Endothelial cell of umbilical vein (primary cell): ENCODE data around the gene ARTN. TPM values are rescaled to one million over a fixed set of nuclear protein-coding genes. Genes with fewer than 3 reads are reported as not detected.

ENCODE experiments used
- BruUV-seq: library from RNA; stranded (reverse); fragments of 400-500 nt; replicated peaks from 2 replicates; lab custom pipeline; 2021; lab: Mats Ljungman, UMichigan
- CTCF ChIA-PET: fragments of 300-600, 350-600 bp; sonication (Branson Sonifier 250); formaldehyde crosslinking; loops from one replicate; lab custom pipeline; 2021; ENCODE audit warnings: antibody characterized with exemption, inconsistent platforms; lab: Charles Lee
- POLR2A ChIA-PET: fragments of 300-600, 350-600 bp; sonication (Branson Sonifier 250); formaldehyde crosslinking; loops from one replicate; lab custom pipeline; 2021; ENCODE audit warnings: antibody characterized with exemption, inconsistent platforms; lab: Charles Lee
- DNase-seq: peaks from one replicate; pipeline ENCODE4 v3.0.0-alpha.2; 2011; ENCODE audit warnings: low read depth, low spot score
- FAIRE-seq: peaks from 2 replicates; lab custom pipeline; 2011; peaks lifted over from hg19 to GRCh38; lab: Jason Lieb, UNC
- H2AFZ ChIP-seq: 2 replicates; pipeline ENCODE4 v1.6.0; 2012; ENCODE audit warnings: low read depth, low read length, control low read depth, inconsistent platforms
- H3K27ac ChIP-seq: 2 replicates; pipeline ENCODE4 v1.5.1; 2011; ENCODE audit warnings: low read depth, mild to moderate bottlenecking, control low read depth, low read length, moderate library complexity; ENCODE audit not compliant: insufficient read depth
- H3K27me3 ChIP-seq, 2 experiments: 2 replicates each; pipeline versions ENCODE4 v1.6.0 to v1.6.1; 2011; ENCODE audit warnings: low read length in 2 of 2, mixed read lengths in 1 of 2; ENCODE audit not compliant: control insufficient read depth in 2 of 2, insufficient read depth in 2 of 2
- H3K36me3 ChIP-seq, 2 experiments: 2 replicates in 1 of 2; 3 replicates in 1 of 2; pipeline ENCODE4 v1.5.1; 2011; ENCODE audit warnings: low read length in 2 of 2, mild to moderate bottlenecking in 1 of 2, moderate library complexity in 1 of 2; ENCODE audit not compliant: control insufficient read depth in 2 of 2, insufficient read depth in 2 of 2; ENCODE audit errors: extremely low read depth in 1 of 2
- H3K4me1 ChIP-seq: 3 replicates; pipeline ENCODE4 v1.5.1; 2011; ENCODE audit warnings: mild to moderate bottlenecking, low read length; ENCODE audit not compliant: control insufficient read depth, insufficient read depth; ENCODE audit errors: extremely low read depth
- H3K4me2 ChIP-seq: 2 replicates; pipeline ENCODE4 v1.6.1; 2011; ENCODE audit warnings: low read length, control low read depth, mixed read lengths; ENCODE audit not compliant: insufficient read depth
- H3K4me3 ChIP-seq, 3 experiments: fragments of 200-600 bp in 1 of 3; sonication (generic), shearing (Covaris generic) in 1 of 3; replicated peaks in 1 of 3; 2 replicates each; pipeline ENCODE4 v1.5.1; 2011 to 2016; ENCODE audit warnings: control low read depth in 3 of 3, low read length in 3 of 3, mild to moderate bottlenecking in 2 of 3, inconsistent platforms in 1 of 3, low read depth in 1 of 3, moderate library complexity in 1 of 3; ENCODE audit not compliant: insufficient read depth in 1 of 3
- H3K79me2 ChIP-seq: 2 replicates; pipeline ENCODE4 v1.6.0; 2012; ENCODE audit warnings: low read length, inconsistent platforms; ENCODE audit not compliant: control insufficient read depth, insufficient read depth
- H3K9ac ChIP-seq: replicated peaks from 2 replicates; pipeline ENCODE3; 2011; ENCODE audit warnings: low read length, control low read depth; ENCODE audit not compliant: insufficient read depth; ENCODE audit errors: extremely low read depth
- H3K9me1 ChIP-seq: replicated peaks from 3 replicates; pipeline ENCODE4 v1.6.0; 2011; ENCODE audit warnings: mild to moderate bottlenecking, low read length; ENCODE audit not compliant: control insufficient read depth, insufficient read depth; ENCODE audit errors: extremely low read depth
- H3K9me3 ChIP-seq: replicated peaks from 2 replicates; pipeline ENCODE4 v1.5.1; 2012; ENCODE audit warnings: low read length, inconsistent platforms; ENCODE audit not compliant: control insufficient read depth, insufficient read depth
- H4K20me1 ChIP-seq: replicated peaks from 2 replicates; pipeline ENCODE3; 2011; ENCODE audit warnings: mild to moderate bottlenecking, low read length; ENCODE audit not compliant: control insufficient read depth, insufficient read depth; ENCODE audit errors: extremely low read depth
- CTCF ChIP-seq, 2 donors: IDR thresholded peaks; 1 replicate in 1 of 2; 2 replicates in 1 of 2; pipeline ENCODE4 v1.5.1; 2011; ENCODE audit warnings: low read length in 2 of 2, mild to moderate bottlenecking in 2 of 2, moderate library complexity in 2 of 2, control low read depth in 1 of 2, inconsistent platforms in 1 of 2, low read depth in 1 of 2; ENCODE audit not compliant: insufficient read depth in 1 of 2; ENCODE audit errors: extremely low read depth in 1 of 2
- EZH2 ChIP-seq: IDR thresholded peaks from 2 replicates; pipeline ENCODE4 v1.6.1; 2012; ENCODE audit warnings: borderline replicate concordance, low read depth, mild to moderate bottlenecking, moderate library complexity, low read length, inconsistent platforms; ENCODE audit not compliant: severe bottlenecking
- FOS ChIP-seq: IDR thresholded peaks from 2 replicates; pipeline ENCODE4 v1.6.1; 2011; ENCODE audit warnings: mild to moderate bottlenecking, low read length, moderate library complexity, borderline replicate concordance; ENCODE audit not compliant: insufficient read depth
- GATA2 ChIP-seq: IDR thresholded peaks from 2 replicates; pipeline ENCODE4 v1.7.0; 2011; ENCODE audit warnings: low read depth, mild to moderate bottlenecking, moderate library complexity, mixed read lengths, low read length; ENCODE audit not compliant: insufficient read length, insufficient read depth
- JUN ChIP-seq: IDR thresholded peaks from 2 replicates; pipeline ENCODE4 v1.6.1; 2011; ENCODE audit warnings: borderline replicate concordance, low read depth; ENCODE audit not compliant: insufficient read length, insufficient read depth
- MYC ChIP-seq: IDR thresholded peaks from one replicate; pipeline ENCODE4 v1.6.1; 2011; ENCODE audit warnings: mild to moderate bottlenecking, low read depth, low read length
- POLR2A ChIP-seq: IDR thresholded peaks from 2 replicates; pipeline ENCODE4 v1.6.1; 2012; ENCODE audit warnings: low read depth, mild to moderate bottlenecking, control low read depth, low read length
- POLR2AphosphoS5 ChIP-seq: IDR thresholded peaks from 2 replicates; pipeline ENCODE4 v1.6.1; 2012; ENCODE audit warnings: low read depth, mild to moderate bottlenecking, control low read depth, low read length, moderate library complexity; ENCODE audit not compliant: insufficient read depth
- dilution Hi-C: fragments of 300-500 bp; cut with MboI; formaldehyde crosslinking; loops from one replicate; pipeline ENCODE4 v1.15.0; 2019; ENCODE audit warnings: low sequenced_read_pairs; ENCODE audit not compliant: extremely low pct_ligation_motif_present
- intact Hi-C: fragments of 100-400 bp; cut with micrococcal nuclease; formaldehyde crosslinking; loops from one replicate; pipeline ENCODE4 v1.10.0; 2022
- polyA plus RNA-seq, 4 experiments: library from polyadenylated mRNA; depleted of rRNA in 3 of 4; stranded (reverse) in 3 of 4; unstranded in 1 of 4; fragments of >200 nt; gene quantifications; 2 replicates each; pipeline versions ENCODE4 v1.2.1 to v1.2.3, GENCODE V29; 2011 to 2012; ENCODE audit warnings: missing spikeins in 1 of 4
- total RNA-seq: library from RNA; stranded (reverse); gene quantifications from 2 replicates; pipeline ENCODE4 v1.2.3, GENCODE V29; 2021

ARTN gene
- total and polyA plus RNA-seq, 2 donors (not counting 3 experiments of a cell fraction or from before 2014, with no cell fraction given): 0.11 to 0.18 TPM

GRCh38 chr1:43938892-43939587 is 5.4 kb downstream of the ARTN start:
- dilution Hi-C loops (loop anchor here (25.0 kb wide), 1 partner anchor 177 kb away; no protein-coding TSS in a partner anchor), intact Hi-C loops (no loop called here)
- Histone ChIP-seq H3K4me2 (no peak overlapping the region), H3K9ac (no peak overlapping the region), H3K9me1 (no peaks in the 10 kb centered on the region), H3K27ac (no peak overlapping the region), H3K36me3 (no peaks in the 10 kb centered on the region), H2AFZ (no peak overlapping the region), H3K4me1 (no peaks in the 10 kb centered on the region), H4K20me1 (no peaks in the 10 kb centered on the region), H3K4me3 (no peak overlapping the region), H3K27me3 (peaks cover under 1 to 3% of the 10 kb centered on the region in 2 experiments), H3K9me3 (no peaks in the 10 kb centered on the region), H3K79me2 (no peaks in the 10 kb centered on the region)
- DNase-seq (no peak), FAIRE-seq (no peak)
- ChIA-PET CTCF (interaction anchor here (1.4 to 18.1 kb wide), 3 partner anchors 9 to 175 kb away, joined by 5 to 965 read pairs (median 9); no protein-coding TSS in a partner anchor), POLR2A (no interaction called here)
- no TSS peak for BruUV-seq
- TF ChIP-seq JUN (no peak), MYC (no peak), POLR2AphosphoS5 (no peak), GATA2 (no peak), FOS (no peak), EZH2 (no peak), POLR2A (no peak)

- Histone ChIP-seq H3K9me3 (no peaks in the 10 kb centered on the region), H3K4me1 (peaks cover 9% of the 10 kb centered on the region), H3K4me2 (no peak overlapping the region), H3K27me3 (peaks cover 0 to 3% of the 10 kb centered on the region in 2 experiments), H3K79me2 (peaks cover 3% of the 10 kb centered on the region), H3K4me3 (no peak overlapping the region), H3K9ac (no peak overlapping the region), H2AFZ (no peak overlapping the region), H3K27ac (no peak overlapping the region), H3K9me1 (no peaks in the 10 kb centered on the region), H3K36me3 (no peaks in the 10 kb centered on the region), H4K20me1 (no peaks in the 10 kb centered on the region)
- ChIA-PET CTCF (interaction anchor here (3.1 to 7.2 kb wide), 2 partner anchors 8 to 179 kb away, joined by 22 to 93 read pairs; partner anchors contain the start of gene ARTN), POLR2A (no interaction called here)
- no peak for FAIRE-seq
- no TSS peak for BruUV-seq
- dilution Hi-C loops: loop anchor here (25.0 kb wide), 1 partner anchor 180 kb away; no protein-coding TSS in a partner anchor
- no peak for TF ChIP-seq GATA2
- no peak for TF ChIP-seq CTCF (IDR thresholded peaks at IDR 0.05; ENCODE audit: extremely low read depth in 1 of 2, insufficient read depth in 1 of 2, low read depth in 1 of 2, low read length in 2 of 2)
- no peak for TF ChIP-seq EZH2
- TF ChIP-seq POLR2A: no peak
- no peak for TF ChIP-seq FOS
- no peak for TF ChIP-seq MYC
- intact Hi-C loops: no loop called here
- no peak for DNase-seq
Measured at GRCh38 chr1:43942411-43942810, 8.8 kb downstream of the ARTN start.
